NCI-H82 treated with DMSO at 0.1 percent for 48 hours (cell line): ENCODE data around the gene DUSP8.
A peak's percentile ranks its signal among the peaks of the same experiment; 100 is the strongest.
"Not testable (repeated sequence)": the region's sequence is repeated elsewhere in the genome, so short reads cannot be mapped to it uniquely, and the experiment has no call there.

Experiments
- DNase-seq: peaks from one replicate; lab custom pipeline; 2025; ENCODE audit not compliant: unreplicated experiment; lab: John Stamatoyannopoulos, UW

The DUSP8 gene

GRCh38 chr11:1516273-1517067 lies 55.6 kb downstream of the DUSP8 start:
- no peak for DNase-seq

DNA sequence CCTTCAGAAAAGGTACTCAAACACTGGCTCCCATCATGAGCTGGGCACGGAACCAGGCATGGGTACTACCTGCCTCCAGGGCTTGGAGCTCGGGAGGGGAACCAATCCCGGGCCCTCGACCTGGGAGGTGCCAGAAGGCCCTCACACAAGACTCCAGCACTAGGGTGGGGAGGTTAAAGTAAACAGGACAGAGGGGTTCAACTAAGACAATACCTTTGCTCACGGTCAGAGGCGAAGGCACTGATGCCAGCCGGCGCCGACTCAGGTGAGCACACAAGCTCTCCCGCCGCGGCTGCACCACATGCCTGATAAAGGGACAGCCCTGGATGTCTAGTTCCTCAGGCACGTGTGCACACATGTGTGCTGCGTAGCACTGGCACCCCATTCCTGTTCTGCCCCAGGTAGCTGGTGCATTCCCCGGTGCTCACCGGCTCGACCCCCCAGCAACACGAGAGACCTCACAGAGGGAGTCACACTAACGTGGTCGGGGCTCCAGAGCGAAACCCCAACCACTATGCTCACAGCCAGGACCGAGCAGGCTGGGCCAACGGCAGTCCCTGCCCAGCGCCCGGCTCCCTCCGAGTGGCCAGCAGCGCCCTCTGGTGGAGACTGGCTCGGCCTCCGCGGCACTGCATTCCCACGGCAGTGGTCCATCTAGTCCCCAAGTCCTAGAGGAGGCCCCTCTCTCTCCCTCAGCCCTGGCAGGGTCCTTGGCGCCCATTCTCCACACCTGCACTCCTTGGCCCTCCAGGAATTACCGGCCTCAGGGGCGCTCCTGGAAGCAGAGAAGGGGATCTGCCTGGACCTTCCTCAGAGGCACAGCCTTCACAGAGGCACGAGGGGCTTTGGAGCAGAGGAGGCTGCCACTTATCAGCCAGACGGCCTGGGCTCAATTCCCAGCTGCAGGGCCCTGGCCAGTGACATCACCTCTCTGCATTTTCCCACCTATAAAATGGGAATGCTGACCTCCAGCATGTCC lies 56.7 kb downstream of the DUSP8 start:
- no peak for DNase-seq

DNA sequence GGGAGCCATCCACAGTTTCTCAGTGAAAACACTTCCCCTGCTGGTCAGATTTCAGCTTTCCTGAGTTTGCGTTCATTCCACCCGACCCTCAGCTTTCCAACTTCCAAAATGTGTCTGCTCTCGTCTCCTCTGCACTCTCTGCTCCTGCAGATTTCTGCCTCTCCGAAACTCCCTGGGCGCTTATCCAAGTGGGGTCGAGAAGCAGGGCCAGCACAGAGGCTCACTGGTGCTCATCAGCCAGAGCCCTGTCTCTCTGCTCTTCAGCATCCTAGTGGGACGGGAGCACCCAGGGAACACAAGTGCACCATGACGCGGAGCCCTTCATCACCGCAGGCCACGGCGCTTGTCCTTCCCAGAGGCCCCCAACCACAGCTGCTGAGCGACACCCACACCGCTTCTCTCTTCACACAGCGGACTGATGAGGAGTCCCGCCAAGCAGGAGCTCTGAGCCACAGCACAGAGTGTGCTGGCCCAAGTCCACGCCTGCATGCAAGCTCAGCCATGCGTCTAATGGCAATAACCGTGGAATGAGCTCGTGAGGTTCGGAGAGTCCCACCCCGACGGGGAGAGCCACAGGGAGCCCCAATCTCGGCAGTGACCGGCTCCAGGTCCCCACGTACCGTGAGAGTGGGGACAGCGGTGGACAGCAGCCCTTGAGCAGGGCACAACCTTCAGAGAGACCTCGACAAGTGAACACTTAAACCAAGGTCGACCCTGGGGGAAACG lies 57.6 kb downstream of the DUSP8 start:
- no peak for DNase-seq

- no peak for DNase-seq
Observed at GRCh38 chr11:1513326-1514296, 58.5 kb downstream of the DUSP8 start.

DNA sequence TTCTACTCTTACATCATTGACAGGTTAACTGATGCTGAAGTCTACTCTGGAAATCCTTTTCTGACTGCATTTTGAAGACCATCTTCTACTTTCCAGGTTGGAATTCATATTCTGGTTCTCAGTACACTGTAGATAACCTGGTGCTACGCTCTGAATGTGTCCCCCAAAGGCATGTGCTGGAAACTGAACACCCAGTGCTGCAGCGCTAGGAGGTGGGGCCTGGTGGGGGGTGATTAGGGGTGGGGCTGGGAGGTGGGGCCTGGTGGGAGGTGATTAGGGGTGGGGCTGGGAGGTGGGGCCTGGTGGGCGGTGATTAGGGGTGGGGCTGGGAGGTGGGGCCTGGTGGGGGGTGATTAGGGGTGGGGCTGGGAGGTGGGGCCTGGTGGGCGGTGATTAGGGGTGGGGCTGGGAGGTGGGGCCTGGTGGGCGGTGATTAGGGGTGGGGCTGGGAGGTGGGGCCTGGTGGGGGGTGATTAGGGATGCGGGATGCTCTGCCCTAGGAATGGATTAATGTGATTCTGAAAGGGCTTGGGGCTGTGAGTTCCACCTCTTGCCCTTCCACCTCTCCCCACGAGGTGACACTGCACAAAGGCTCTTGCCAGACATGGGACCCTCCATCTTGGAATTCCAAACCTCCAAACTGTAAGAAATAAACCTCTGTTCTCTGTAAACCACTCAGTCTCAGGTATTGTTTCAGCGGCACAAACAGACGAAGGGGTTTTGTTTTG lies 59.4 kb downstream of the DUSP8 start:
- DNase-seq: peak; percentile 41

DNA sequence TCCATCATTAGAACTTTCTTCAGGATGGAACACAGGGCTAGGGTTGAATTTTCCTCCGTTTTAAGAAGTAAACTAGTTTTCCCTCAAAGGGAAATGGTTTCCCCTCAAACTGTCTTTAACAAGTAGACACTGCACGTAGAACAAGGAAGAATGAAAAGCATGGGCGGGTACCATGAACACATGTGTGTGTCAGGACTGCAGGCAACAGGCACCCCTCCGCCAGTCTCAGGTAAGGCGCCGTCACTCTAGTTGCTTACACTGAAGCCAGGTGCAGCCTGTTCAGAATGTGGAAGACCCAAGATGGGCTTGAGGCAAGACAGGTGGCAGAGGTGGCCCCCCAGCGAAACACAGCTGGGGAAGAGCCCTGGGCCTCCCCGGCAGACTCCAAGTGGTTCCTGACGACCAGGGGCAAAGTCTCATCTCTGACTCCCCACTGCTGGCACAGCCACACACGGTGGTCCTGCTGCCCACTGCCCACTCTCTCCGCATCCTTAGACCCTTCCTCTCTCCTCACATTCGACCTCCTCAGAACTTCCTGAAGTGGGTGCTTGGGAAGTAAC lies 60.1 kb downstream of the DUSP8 start:
- DNase-seq: no peak

DNA sequence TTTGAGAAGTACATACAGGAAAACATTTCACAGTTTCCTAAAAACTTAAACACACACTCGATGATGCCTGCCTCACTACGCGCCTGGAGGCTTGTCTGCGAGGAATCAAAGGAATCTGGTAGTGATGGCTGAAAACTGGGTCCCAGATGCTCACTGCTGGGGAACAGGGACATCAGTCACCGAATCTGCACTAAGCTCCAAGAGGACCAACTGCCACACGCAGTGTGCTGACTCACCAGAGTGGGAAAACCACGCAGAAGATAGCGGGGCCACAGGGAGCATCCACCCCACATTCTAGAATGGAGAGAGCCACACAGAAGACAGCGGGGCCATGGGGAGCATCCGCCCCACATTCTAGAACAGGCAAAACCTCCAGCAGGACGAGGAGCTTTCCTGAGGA lies 61.1 kb downstream of the DUSP8 start:
- no peak for DNase-seq

DNA sequence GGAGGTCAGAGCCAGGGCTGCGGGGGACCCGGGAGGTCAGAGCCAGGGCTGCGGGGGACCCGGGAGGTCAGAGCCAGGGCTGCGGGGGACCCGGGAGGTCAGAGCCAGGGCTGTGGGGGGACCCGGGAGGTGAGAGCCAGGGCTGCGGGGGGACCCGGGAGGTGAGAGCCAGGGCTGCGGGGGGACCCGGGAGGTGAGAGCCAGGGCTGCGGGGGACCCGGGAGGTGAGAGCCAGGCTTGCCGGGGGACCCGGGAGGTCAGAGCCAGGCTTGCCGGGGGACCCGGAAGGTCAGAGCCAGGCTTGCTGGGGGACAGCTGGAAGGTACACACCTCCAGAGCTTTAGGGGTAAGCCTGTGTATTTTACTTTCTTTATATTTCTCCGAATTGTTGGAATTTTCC lies 61.7 kb downstream of the DUSP8 start:
- not testable (repeated sequence) for DNase-seq

DNA sequence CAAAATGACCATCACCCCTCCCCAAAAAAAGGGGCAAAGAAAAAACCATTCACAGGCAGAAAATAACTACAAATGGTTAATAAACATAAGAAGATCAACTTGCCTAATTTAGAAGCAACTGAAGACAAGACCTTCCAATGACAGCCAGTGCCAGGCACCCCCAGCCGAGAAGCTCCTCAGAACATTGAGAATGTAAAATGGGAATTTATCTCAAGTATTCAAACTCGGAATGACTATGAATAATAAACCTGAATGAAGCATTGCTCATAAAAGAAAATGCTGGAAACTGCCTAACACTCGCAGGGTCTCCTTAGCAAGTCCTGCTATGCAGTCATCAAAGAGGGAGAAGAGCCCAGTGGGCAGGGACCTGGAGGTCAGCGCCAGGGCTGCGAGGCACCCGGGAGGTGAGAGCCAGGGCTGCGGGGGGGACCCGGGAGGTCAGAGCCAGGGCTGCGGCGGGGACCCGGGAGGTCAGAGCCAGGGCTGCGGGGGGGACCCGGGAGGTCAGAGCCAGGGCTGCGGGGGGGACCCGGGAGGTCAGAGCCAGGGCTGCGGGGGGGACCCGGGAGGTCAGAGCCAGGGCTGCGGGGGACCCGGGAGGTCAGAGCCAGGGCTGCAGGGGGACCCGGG lies 62.3 kb downstream of the DUSP8 start:
- no peak for DNase-seq

GRCh38 chr11:1508986-1509385 lies 63.1 kb downstream of the DUSP8 start:
- no peak for DNase-seq

DNA sequence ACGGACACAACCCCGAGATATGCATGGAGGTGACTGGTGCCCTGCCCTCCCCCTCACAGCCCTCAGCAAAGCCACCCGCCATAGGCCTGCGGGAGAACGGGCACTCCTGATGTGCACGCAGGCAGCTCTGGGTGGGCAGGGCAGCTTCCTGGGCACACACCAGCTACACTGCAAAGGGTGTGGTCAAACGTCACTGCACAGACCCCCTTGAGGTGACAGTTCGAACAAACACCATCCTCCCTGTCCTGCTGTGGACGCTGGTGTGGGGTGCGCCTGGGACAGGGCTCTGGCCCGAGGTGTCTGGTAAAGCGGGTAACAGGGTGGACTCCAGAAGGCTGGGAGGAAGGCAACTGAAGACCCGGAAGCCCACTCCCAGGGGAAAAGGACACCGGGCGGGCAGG lies 63.6 kb downstream of the DUSP8 start:
- no peak for DNase-seq

DNA sequence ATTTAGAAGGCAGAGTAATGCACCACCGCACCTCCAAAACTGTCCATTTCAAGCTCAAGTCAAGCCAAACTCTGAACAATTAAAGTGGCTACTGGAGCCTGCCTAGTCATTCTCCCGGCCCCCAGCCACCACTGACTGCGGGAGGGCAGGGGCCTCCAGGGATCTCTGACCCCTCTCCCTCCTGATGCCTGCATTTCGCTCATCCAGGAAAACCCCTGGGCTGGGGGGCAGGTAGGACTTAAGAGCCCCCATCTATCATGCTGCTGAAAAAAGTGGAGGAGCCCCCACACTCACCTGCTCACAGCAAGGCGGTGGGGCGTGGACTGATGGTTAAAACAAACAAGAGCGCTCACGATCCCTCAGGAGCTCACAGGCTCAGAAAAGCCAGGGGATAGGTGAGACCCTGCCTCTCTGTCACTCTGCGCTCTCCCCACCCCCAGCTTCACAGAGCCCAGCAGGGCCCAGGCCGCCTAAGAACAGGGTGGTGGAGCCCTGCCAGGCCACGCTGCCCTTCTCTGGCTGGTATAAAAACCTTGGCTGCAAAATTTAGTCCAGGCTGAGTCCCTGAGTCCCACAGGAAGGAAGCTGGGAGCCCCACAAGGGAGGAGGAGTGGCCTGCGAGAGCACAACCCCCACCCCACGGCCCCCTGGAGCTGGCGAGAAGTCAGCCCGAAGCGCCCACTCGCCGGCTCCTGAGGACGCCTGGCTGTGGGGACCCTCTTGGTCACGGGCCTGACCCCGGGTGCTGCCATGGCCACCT lies 64.5 kb downstream of the DUSP8 start:
- DNase-seq: no peak

- DNase-seq: no peak
Observed at GRCh38 chr11:1506981-1507380, 65.1 kb downstream of the DUSP8 start.

DNA sequence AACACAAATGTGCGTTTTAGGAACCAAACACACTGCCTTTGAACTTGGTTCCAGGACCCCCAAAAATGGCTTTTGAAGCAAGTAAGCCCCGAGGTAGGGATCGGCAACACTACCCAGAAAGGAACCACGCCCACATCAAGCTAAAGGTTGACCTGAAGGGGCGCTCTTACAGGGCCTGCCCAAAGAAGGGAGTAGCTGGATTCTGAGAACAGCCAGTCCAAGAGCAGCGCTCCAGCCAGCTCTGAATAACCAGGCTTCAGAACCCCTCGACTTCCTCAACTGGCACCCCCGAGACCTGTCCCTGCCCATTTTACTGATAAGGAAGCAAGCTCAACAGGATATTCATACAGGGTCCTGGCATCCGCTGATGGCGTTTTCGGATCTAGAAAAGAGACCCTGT lies 66.6 kb downstream of the DUSP8 start:
- no peak for DNase-seq

- no peak for DNase-seq
Observed at GRCh38 chr11:1504581-1505290, 67.3 kb downstream of the DUSP8 start.

GRCh38 chr11:1504138-1504537 lies 67.9 kb downstream of the DUSP8 start:
- DNase-seq: no peak
